KOPT-K1 (cell line): ENCODE results near the gene SPTBN2.

ENCODE experiments used
- H3K27ac ChIP-seq: fragments of 200-600 bp; sonication (generic); 2 replicates; pipeline ENCODE4 v1.5.1; 2016; ENCODE audit warnings: antibody characterized with exemption, mild to moderate bottlenecking, low read depth, low read length; ENCODE audit not compliant: poor library complexity, severe bottlenecking
- H3K36me3 ChIP-seq: fragments of 200-600 bp; sonication (generic); 2 replicates; pipeline ENCODE4 v1.5.1; 2017; ENCODE audit warnings: antibody characterized with exemption, mild to moderate bottlenecking, low read length, moderate library complexity; ENCODE audit not compliant: insufficient read depth
- H3K9me3 ChIP-seq: fragments of 200-600 bp; sonication (generic); 2 replicates; pipeline ENCODE4 v1.5.1; 2017; ENCODE audit warnings: antibody characterized with exemption, low read length, mild to moderate bottlenecking; ENCODE audit not compliant: insufficient read depth, poor library complexity, severe bottlenecking

Gene SPTBN2

GRCh38 chr11:66700337-66700736, 28.7 kb downstream of the SPTBN2 start:
- no peaks in the 10 kb centered on the region for H3K36me3 ChIP-seq
- peak overlapping the region; percentile 88 for H3K27ac ChIP-seq
- H3K9me3 ChIP-seq = no peaks in the 10 kb centered on the region

GRCh38 chr11:66698491-66698890, 30.5 kb downstream of the SPTBN2 start:
- Histone ChIP-seq H3K9me3 (no peaks in the 10 kb centered on the region), H3K36me3 (peaks cover 8% of the 10 kb centered on the region; the same call in 1 of the 2 replicates), H3K27ac (peak overlapping the region; percentile 75)

GRCh38 chr11:66697988-66698387, 31.0 kb downstream of the SPTBN2 start:
- Histone ChIP-seq H3K36me3 (peaks cover 13% of the 10 kb centered on the region; the same call in 1 of the 2 replicates), H3K27ac (peak overlapping the region; percentile 75), H3K9me3 (no peaks in the 10 kb centered on the region)

GRCh38 chr11:66696146-66696545, 32.9 kb downstream of the SPTBN2 start:
- Histone ChIP-seq H3K27ac (peak overlapping the region; percentile 75), H3K36me3 (peaks cover 31% of the 10 kb centered on the region; the same call in 1 of the 2 replicates), H3K9me3 (no peaks in the 10 kb centered on the region)

- Histone ChIP-seq H3K36me3 (peaks cover 40% of the 10 kb centered on the region; the same call in 1 of the 2 replicates), H3K27ac (peak overlapping the region; percentile 75), H3K9me3 (no peaks in the 10 kb centered on the region)
These were observed 34.2 kb downstream of the SPTBN2 start for GRCh38 chr11:66694732-66695207.

GRCh38 chr11:66694056-66694410, 35.0 kb downstream of the SPTBN2 start:
- Histone ChIP-seq H3K36me3 (peaks cover 46% of the 10 kb centered on the region; the same call in 1 of the 2 replicates), H3K9me3 (no peaks in the 10 kb centered on the region)

GRCh38 chr11:66693356-66694055, 35.5 kb downstream of the SPTBN2 start:
- Histone ChIP-seq H3K36me3 (peaks cover 52% of the 10 kb centered on the region; the same call in 1 of the 2 replicates), H3K27ac (no peak overlapping the region), H3K9me3 (no peaks in the 10 kb centered on the region)

More at GRCh38 chr11:66694056-66694410, 35.0 kb downstream of the SPTBN2 start:
- no peak overlapping the region for H3K27ac ChIP-seq

- Histone ChIP-seq H3K9me3 (no peaks in the 10 kb centered on the region), H3K27ac (no peak overlapping the region), H3K36me3 (peaks cover 58% of the 10 kb centered on the region; the same call in 1 of the 2 replicates)
These were observed 36.1 kb downstream of the SPTBN2 start for GRCh38 chr11:66692871-66693331.

- H3K9me3 ChIP-seq = no peaks in the 10 kb centered on the region
- no peak overlapping the region for H3K27ac ChIP-seq
- peaks cover 62% of the 10 kb centered on the region; the same call in 1 of the 2 replicates for H3K36me3 ChIP-seq
These were observed 36.6 kb downstream of the SPTBN2 start for GRCh38 chr11:66692446-66692845.

GRCh38 chr11:66691311-66691980, 37.6 kb downstream of the SPTBN2 start:
- Histone ChIP-seq H3K36me3 (peaks cover 71% of the 10 kb centered on the region; the same call in 1 of the 2 replicates), H3K9me3 (no peaks in the 10 kb centered on the region), H3K27ac (no peak overlapping the region)

- Histone ChIP-seq H3K9me3 (no peaks in the 10 kb centered on the region), H3K36me3 (peaks cover 84% of the 10 kb centered on the region; the same call in 1 of the 2 replicates), H3K27ac (no peak overlapping the region)
These were observed 39.1 kb downstream of the SPTBN2 start for GRCh38 chr11:66689661-66690590.

- Histone ChIP-seq H3K9me3 (no peaks in the 10 kb centered on the region), H3K27ac (no peak overlapping the region), H3K36me3 (peaks cover 84% of the 10 kb centered on the region; the same call in 1 of the 2 replicates)
These were observed 40.2 kb downstream of the SPTBN2 start for GRCh38 chr11:66688561-66689534.

- Histone ChIP-seq H3K36me3 (peaks cover 75% of the 10 kb centered on the region; the same call in 1 of the 2 replicates), H3K27ac (no peak overlapping the region)
These were observed 41.2 kb downstream of the SPTBN2 start for GRCh38 chr11:66687831-66688281.

More at GRCh38 chr11:66687831-66688281, 41.2 kb downstream of the SPTBN2 start:
- H3K9me3 ChIP-seq = no peaks in the 10 kb centered on the region
